Fibroblast of lung (primary cell): ENCODE results near the gene PLA2G3. TPM values are rescaled to one million over a fixed set of nuclear protein-coding genes. Genes with fewer than 3 reads are reported as not detected.

Source experiments
- DNase-seq, 2 donors: peaks; one replicate each; pipeline versions ENCODE4 v3.0.0 to v3.0.0-alpha.2; 2010; ENCODE audit warnings: low read depth in 2 of 2
- H2AFZ ChIP-seq: 2 replicates; pipeline ENCODE4 v1.5.1; 2012; ENCODE audit warnings: low read length, control low read depth, inconsistent platforms
- H3K27ac ChIP-seq: 2 replicates; pipeline ENCODE4 v1.5.1; 2011; ENCODE audit warnings: low read length, control low read depth; ENCODE audit not compliant: insufficient read depth
- H3K27me3 ChIP-seq: 2 replicates; pipeline ENCODE4 v1.5.1; 2011; ENCODE audit warnings: mild to moderate bottlenecking, low read length; ENCODE audit not compliant: control insufficient read depth, insufficient read depth
- H3K36me3 ChIP-seq: 2 replicates; pipeline ENCODE4 v1.5.1; 2011; ENCODE audit warnings: low read length; ENCODE audit not compliant: control insufficient read depth, insufficient read depth
- H3K4me1 ChIP-seq: 2 replicates; pipeline ENCODE4 v1.5.1; 2011; ENCODE audit warnings: low read length; ENCODE audit not compliant: control insufficient read depth, insufficient read depth; ENCODE audit errors: extremely low read depth
- H3K4me2 ChIP-seq: 2 replicates; pipeline ENCODE4 v1.5.1; 2011; ENCODE audit warnings: low read length, control low read depth; ENCODE audit not compliant: insufficient read depth; ENCODE audit errors: extremely low read depth
- H3K4me3 ChIP-seq, 4 experiments: fragments of 200-600 bp in 1 of 4; sonication (generic) in 1 of 4; replicated peaks in 1 of 4; 2 replicates each; pipeline ENCODE4 v1.5.1; 2011 to 2016; ENCODE audit warnings: low read length in 4 of 4, low read depth in 3 of 4, mild to moderate bottlenecking in 3 of 4, control low read depth in 2 of 4, inconsistent platforms in 1 of 4, mixed read lengths in 1 of 4; ENCODE audit not compliant: insufficient read depth in 1 of 4; ENCODE audit errors: control extremely low read depth in 1 of 4
- H3K79me2 ChIP-seq: 2 replicates; pipeline ENCODE4 v1.5.1; 2012; ENCODE audit warnings: mild to moderate bottlenecking, low read length, inconsistent platforms; ENCODE audit not compliant: control insufficient read depth, insufficient read depth
- H3K9ac ChIP-seq: 2 replicates; pipeline ENCODE4 v1.5.1; 2011; ENCODE audit warnings: mild to moderate bottlenecking, low read length, control low read depth; ENCODE audit not compliant: insufficient read depth
- H3K9me3 ChIP-seq: 2 replicates; pipeline ENCODE4 v1.5.1; 2012; ENCODE audit warnings: low read depth, low read length; ENCODE audit not compliant: control insufficient read depth, insufficient read depth
- H4K20me1 ChIP-seq: 2 replicates; pipeline ENCODE4 v1.5.1; 2011; ENCODE audit warnings: low read length; ENCODE audit not compliant: control insufficient read depth, insufficient read depth; ENCODE audit errors: extremely low read depth
- EZH2 ChIP-seq: IDR thresholded peaks from 2 replicates; pipeline ENCODE4 v1.5.1; 2012; ENCODE audit warnings: low read length, control low read depth, mild to moderate bottlenecking; ENCODE audit errors: missing control alignments
- polyA plus RNA-seq, 2 donors: library from polyadenylated mRNA; depleted of rRNA in 1 of 2; stranded (reverse) in 1 of 2; unstranded in 1 of 2; fragments of >200 nt; gene quantifications; 2 replicates each; pipeline ENCODE4 v1.2.1, GENCODE V29; 2011 to 2012; ENCODE audit warnings: missing spikeins in 1 of 2
- total RNA-seq: library from RNA; depleted of rRNA; stranded (reverse); fragments of >200 nt; gene quantifications from 2 replicates; pipeline ENCODE4 v1.2.1, GENCODE V29; 2014
- TF ChIP-seq, protein P1 (sequence below), 2 donors: IDR thresholded peaks in 1 of 2; conservative IDR thresholded peaks in 1 of 2; 1 replicate in 1 of 2; 2 replicates in 1 of 2; pipeline ENCODE4 v1.5.1; 2011 to 2012; ENCODE audit warnings: low read length in 2 of 2, control low read depth in 1 of 2, inconsistent platforms in 1 of 2, low read depth in 1 of 2, mild to moderate bottlenecking in 1 of 2

Gene PLA2G3
- total and polyA plus RNA-seq, 2 donors (not counting 1 experiment from before 2014, with no cell fraction given) = 0.18 to 0.33 TPM

- TF ChIP-seq, protein P1, sequence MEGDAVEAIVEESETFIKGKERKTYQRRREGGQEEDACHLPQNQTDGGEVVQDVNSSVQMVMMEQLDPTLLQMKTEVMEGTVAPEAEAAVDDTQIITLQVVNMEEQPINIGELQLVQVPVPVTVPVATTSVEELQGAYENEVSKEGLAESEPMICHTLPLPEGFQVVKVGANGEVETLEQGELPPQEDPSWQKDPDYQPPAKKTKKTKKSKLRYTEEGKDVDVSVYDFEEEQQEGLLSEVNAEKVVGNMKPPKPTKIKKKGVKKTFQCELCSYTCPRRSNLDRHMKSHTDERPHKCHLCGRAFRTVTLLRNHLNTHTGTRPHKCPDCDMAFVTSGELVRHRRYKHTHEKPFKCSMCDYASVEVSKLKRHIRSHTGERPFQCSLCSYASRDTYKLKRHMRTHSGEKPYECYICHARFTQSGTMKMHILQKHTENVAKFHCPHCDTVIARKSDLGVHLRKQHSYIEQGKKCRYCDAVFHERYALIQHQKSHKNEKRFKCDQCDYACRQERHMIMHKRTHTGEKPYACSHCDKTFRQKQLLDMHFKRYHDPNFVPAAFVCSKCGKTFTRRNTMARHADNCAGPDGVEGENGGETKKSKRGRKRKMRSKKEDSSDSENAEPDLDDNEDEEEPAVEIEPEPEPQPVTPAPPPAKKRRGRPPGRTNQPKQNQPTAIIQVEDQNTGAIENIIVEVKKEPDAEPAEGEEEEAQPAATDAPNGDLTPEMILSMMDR (conservative IDR thresholded peaks at IDR 0.05 in 1 of 2, IDR thresholded peaks at IDR 0.05 in 1 of 2; ENCODE audit: low read depth in 1 of 2, low read length in 2 of 2) = no peak
- TF ChIP-seq EZH2 = no peak
- Histone ChIP-seq H3K4me2 (peak overlapping the region; percentile 93), H3K27me3 (no peaks in the 10 kb centered on the region), H3K36me3 (peaks cover 44% of the 10 kb centered on the region), H3K79me2 (peaks cover 78% of the 10 kb centered on the region), H4K20me1 (no peaks in the 10 kb centered on the region), H3K4me1 (peaks cover 21% of the 10 kb centered on the region), H3K9ac (peak overlapping the region; percentile 76), H3K4me3 (peak overlapping the region; percentile 37 to 98 (median 42)), H3K9me3 (no peaks in the 10 kb centered on the region), H3K27ac (peak overlapping the region; percentile 87), H2AFZ (no peak overlapping the region)
- DNase-seq = no peak
Measured at GRCh38 chr22:31085493-31085824, 54.8 kb downstream of the PLA2G3 start.

DNA sequence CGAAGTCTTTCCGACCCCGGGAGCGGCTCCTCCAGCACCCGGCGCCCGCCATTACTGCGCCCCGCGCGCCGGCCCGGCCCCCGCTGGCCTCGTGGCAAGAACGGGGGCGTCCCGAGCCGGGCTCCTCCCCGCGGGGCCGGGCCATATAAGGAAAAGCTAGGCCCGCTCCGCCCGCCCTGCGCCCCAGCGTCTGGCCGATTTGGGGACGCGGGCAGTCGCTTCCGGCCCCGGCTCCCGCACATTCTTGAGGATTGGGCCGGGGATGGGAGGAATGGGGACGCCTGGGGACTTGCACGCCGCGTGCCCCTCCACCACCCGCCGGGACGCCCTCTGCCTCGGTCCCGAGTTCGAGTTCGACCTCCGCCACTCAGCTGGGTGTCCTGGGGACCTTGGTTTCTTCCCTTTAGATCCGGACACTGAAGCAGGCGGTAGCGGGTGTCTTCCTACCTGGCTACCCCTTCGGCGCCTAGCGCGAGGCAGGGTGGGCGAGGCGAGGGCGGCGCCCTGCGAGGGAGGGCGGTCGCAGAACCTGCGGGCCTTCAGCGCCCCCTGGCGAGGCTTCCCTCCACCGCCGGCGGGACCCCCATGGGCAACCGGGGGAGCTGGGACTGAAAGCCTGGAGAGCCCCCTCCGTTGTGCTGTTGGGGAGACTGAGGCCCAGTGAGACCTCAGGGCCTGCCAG lies 55.4 kb downstream of the PLA2G3 start:
- peaks cover 78% of the 10 kb centered on the region for H3K79me2 ChIP-seq
- H3K27ac ChIP-seq = peak overlapping the region; percentile 87
- H3K9ac ChIP-seq = peak overlapping the region; percentile 76
- no peak overlapping the region for H2AFZ ChIP-seq
- no peaks in the 10 kb centered on the region for H3K27me3 ChIP-seq
- H3K4me3 ChIP-seq = peak overlapping the region; percentile 43 to 98 (median 69)
- TF ChIP-seq, protein P1 (conservative IDR thresholded peaks at IDR 0.05 in 1 of 2, IDR thresholded peaks at IDR 0.05 in 1 of 2; ENCODE audit: low read depth in 1 of 2, low read length in 2 of 2) = peak; percentile 62 to 68
- no peak for TF ChIP-seq EZH2
- H4K20me1 ChIP-seq = no peaks in the 10 kb centered on the region
- DNase-seq = peak; percentile 84
- H3K4me2 ChIP-seq = peak overlapping the region; percentile 93
- H3K36me3 ChIP-seq = peaks cover 41% of the 10 kb centered on the region
- H3K4me1 ChIP-seq = peaks cover 21% of the 10 kb centered on the region
- H3K9me3 ChIP-seq = no peaks in the 10 kb centered on the region

Other genes starting within 250 kb of the PLA2G3 start
- 16.7 and 23.1 TPM in 2 replicates for gene MORC2, start 171.7 kb downstream of the PLA2G3 start, total RNA-seq
- 10.1 and 11.4 TPM in 2 replicates for gene MORC2, start 171.7 kb downstream of the PLA2G3 start, polyA plus RNA-seq
- 36.5 and 39.5 TPM in 2 replicates for gene TUG1, start 171.2 kb downstream of the PLA2G3 start, total RNA-seq
- 83.2 and 114 TPM in 2 replicates for gene TUG1, start 171.2 kb downstream of the PLA2G3 start, polyA plus RNA-seq
- 79.4 and 95.1 TPM in 2 replicates for gene SMTN, start 59.2 kb downstream of the PLA2G3 start, total RNA-seq
- 43.7 and 61.5 TPM in 2 replicates for gene SMTN, start 59.2 kb downstream of the PLA2G3 start, polyA plus RNA-seq
- gene SELENOM, start 32.9 kb downstream of the PLA2G3 start, total RNA-seq = 127 and 132 TPM in 2 replicates
- gene SELENOM, start 32.9 kb downstream of the PLA2G3 start, polyA plus RNA-seq = 93.5 and 130 TPM in 2 replicates
- 0.26 and 0.33 TPM in 2 replicates for gene INPP5J, start 17.5 kb downstream of the PLA2G3 start, total RNA-seq
- 0.17 and 0.23 TPM in 2 replicates for gene INPP5J, start 17.5 kb downstream of the PLA2G3 start, polyA plus RNA-seq
- 25.7 and 31.2 TPM in 2 replicates for gene RNF185, start 19.7 kb upstream of the PLA2G3 start, total RNA-seq
- gene RNF185, start 19.7 kb upstream of the PLA2G3 start, polyA plus RNA-seq = 55.8 and 56.1 TPM in 2 replicates
- 13.9 and 20.0 TPM in 2 replicates for gene LIMK2, start 71.8 kb upstream of the PLA2G3 start, total RNA-seq
- 3.4 and 4.0 TPM in 2 replicates for gene LIMK2, start 71.8 kb upstream of the PLA2G3 start, polyA plus RNA-seq
- 32.4 and 81.6 TPM in 2 replicates for gene PIK3IP1, start 152.0 kb upstream of the PLA2G3 start, total RNA-seq
- 18.1 and 32.1 TPM in 2 replicates for gene PIK3IP1, start 152.0 kb upstream of the PLA2G3 start, polyA plus RNA-seq
- 14.4 and 15.9 TPM in 2 replicates for gene PATZ1, start 205.8 kb upstream of the PLA2G3 start, total RNA-seq
- gene PATZ1, start 205.8 kb upstream of the PLA2G3 start, polyA plus RNA-seq = 6.1 and 6.7 TPM in 2 replicates